GM21528 (cell line): ENCODE data around the gene FBN3.
"Not testable (repeated sequence)": the region's sequence is repeated elsewhere in the genome, so short reads cannot be mapped to it uniquely, and the experiment has no call there.

Source experiments
- ATAC-seq: cut with Tn5 transposase; IDR thresholded peaks from one replicate; pipeline ENCODE4 v1.9.1; 2021; ENCODE audit warnings: mild to moderate bottlenecking, moderate library complexity; ENCODE audit not compliant: unreplicated experiment, low FRiP score

Gene FBN3

DNA sequence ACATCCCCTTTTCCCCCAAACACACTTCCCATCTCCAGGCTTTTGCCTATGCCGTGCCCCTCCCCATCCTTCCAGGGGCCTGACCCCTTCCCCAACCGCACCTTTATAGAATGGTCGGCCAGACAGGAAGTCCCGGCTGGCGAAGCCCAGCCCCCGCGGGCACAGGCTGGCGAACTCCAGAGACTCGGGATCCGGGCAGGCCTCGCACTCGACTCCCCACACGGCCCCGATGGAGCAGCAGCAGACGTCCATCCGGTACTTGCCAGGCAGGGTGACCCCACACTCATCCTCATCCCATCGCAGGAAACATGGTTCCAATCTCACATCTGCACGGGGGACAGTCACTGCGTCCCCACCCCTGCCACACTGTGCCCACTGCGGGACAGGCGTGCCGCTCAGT is 25.7 kb downstream of the FBN3 start:
- no peak for ATAC-seq

DNA sequence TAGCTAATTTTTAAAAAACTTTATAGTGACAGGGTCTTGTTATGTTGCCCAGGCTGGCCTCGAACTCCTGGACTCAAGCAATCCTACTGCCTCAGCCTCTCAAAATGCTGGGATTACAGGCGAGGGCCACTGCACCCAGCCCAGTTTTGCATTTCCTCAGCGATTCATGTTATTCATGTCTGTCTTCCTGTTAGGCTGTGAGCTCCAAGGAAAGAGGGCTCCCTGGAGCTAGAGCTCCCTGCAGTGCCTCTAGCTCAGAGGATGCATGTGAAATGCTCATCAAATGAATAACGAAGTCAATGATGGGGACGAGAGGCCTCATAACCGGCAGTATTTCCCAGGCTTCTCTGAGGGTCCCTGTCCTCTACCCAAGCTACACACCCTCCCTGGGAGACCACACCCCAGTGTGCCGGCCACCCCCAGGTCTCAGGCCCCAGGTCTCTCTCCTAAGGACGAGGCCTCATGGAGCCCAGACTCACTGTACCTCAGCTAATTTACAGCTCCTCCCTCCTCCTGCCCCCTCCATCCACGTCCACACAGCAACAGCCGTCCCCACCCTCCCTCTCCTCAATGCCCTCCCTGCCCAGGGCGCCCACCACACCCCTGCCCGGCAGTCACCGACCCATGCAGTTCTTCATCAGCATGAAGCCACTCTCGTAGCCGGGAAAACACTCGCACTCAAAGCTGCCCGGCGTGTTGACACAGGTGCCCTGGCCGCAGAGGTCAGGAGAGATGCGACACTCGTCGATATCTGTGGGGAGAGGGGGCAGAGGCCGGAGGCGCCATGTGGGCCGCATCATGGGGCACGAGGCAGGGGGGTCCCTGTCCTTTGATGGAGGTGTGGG is 28.5 kb downstream of the FBN3 start:
- ATAC-seq: no peak

DNA sequence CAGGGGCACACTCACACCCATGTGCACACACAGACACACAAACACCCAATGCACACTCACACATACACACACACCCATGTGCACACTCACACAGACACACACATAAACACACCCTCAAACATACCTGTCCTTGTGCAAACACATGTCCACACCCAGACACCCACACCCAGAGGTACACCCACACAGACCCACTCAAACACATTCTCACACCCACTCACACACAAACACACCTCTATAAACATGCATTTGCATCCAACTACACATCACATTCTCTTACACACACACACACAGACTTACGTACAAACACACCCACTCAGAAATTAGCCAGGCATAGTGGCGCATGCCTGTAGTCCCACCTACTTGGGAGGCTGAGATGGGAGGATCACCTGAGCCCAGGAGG is 31.4 kb downstream of the FBN3 start:
- no peak for ATAC-seq

DNA sequence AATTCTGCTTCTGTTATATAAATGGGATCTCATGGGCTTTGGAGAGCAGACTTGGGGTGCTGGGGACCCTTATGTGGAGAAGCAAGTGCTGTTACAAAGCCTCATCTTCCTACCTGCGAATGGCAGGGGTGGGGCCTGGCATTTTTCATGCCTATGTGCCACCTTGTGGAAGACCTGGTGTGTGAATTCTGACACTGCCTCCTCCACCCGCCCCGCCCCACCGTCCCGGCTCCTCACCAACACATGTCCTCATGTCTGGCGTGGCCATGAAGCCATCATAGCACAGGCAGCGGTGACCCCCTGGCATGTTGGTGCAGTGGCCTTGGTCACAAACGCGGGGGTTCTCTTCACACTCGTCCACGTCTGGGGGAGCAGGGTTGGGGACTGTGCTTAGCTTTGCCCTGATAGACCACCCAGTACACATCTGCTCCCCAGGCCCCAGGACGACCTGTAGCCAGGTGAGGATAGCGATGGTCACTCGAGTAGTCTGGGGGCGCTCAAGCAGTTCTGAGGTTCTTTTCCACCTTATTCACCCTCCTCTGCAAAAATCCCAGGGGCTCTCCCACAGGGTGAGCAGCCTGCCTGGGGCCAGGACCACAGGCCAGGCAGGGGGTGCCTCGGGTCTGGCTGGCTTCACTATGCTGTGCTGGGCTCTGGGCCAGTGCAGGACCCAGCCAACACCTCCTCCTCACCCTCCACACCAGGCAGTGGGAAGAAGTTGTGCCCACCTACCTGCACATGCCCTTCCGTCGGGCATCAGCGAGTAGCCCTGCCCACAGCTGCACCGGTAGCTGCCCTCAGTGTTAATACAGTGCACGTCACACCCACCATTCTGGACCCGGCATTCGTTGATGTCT is 32.7 kb downstream of the FBN3 start:
- no peak for ATAC-seq

DNA sequence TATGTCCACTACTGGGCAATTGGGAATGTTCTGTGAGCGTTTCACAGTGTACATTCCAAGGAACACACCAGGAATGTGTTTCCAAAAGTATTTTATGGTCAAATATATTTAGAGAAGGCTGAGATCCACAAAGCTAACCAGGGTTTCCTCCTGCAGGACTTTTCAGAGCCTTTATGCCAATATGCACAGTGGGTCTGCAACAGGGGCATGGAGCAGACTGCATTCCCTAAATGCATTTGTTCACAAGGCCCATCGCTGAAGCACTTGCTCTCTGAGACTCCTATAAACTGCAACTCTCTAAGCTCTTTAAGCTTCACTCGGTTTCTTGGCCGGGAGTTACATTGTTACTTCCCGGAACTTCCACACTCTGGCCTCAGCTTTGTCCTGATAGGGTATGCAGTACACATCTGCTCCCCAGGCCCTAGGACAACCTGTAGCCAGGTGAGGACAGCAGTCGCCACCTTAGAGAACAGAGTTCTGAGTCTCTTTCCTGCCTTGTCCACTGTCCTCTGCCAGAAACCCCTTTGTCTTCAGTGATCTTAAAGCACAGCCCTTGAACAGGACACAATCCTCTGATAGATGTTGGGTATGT is 33.5 kb downstream of the FBN3 start:
- no peak for ATAC-seq

DNA sequence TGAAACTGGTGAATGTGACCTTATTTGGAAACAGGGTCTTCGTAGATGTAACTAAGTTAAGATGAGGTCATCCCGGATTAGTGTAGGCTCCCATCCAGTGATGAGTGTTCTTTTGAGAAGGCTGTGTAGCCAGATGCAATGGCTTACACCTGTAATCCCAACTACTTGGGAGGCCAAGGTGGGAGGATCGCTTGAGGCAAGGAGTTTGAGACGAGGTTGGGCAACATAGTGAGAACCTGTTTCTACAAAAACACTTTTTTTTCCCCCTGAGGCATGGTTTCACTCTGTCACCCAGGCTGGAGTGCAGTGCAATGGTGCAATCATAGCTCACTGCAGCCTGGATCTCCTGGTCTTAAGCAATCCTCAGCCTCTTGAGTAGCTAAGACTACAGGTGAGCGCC is 36.4 kb downstream of the FBN3 start:
- ATAC-seq: no peak

DNA sequence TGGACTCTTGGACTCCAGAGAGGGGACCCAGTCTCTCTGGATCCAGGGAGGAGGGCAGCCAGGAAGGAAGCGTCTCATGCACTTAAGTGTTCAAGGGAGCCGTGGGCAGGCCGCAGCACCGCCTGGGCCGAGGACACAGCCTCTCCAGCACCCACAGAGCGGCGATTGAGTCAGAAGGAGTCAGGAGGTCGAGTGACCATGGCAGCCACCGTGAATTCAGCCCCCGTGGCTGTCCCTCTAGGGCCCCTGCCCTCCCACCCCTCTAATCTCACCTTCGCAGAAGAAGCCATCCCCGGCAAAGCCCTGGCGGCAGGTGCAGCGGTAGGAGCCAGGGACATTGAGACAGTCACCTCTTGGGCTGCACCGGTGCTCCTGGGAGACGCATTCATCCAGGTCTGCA is 38.0 kb downstream of the FBN3 start:
- no peak for ATAC-seq

DNA sequence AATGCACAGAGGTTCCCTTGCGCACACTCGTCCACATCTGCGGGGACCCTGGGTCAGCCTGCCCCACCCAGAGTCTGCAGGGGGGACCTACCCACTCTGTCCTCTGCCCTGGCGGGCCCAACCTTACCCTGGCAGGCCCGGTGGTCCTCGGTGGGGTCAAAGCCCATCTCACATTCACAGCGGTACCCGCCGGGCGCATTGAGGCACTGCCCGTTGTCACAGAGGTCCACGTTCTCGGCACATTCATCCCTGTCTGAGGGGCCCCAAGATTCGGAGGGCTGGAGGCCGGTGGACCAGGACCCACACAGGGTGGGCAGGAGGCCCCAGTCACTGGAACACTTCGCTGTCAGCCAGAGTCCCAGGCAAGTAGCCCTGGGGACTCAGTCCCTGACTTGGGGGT is 38.5 kb downstream of the FBN3 start:
- ATAC-seq: no peak

DNA sequence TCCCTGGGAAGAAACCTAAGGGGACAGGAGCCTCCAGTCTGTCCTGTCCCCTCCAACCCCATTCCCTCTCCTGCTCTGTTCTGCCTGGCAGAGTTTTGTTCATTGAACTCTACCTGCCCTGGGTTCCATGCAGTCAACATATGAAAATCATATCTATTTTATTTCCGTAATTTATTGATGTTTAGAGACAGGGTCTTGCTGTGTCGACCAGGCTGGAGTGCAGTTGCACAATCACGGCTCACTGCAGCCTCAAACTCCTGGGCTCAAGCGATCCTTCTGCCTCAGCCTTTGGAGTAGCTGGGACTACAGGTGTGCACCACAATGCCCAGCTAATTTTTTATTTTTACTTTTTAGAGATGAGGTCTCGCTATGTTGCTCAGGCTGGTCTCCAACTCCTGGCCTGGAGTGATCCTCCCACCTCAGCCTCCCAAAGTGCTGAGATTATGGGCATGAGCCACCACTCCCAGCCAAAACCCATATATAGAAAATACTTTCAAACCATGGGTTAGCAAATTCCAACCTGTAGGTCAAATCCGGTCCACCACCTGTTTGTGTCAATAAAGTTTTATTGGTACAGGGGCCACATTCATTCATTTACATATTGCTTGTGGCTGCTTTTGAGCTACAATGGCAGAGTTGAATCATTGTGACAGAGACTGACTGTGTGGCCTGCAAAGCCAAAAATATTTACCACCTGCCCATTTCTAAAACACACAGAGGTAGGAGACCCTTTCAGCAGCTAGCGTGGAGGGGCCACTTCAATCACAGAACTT is 39.3 kb downstream of the FBN3 start:
- ATAC-seq: no peak

DNA sequence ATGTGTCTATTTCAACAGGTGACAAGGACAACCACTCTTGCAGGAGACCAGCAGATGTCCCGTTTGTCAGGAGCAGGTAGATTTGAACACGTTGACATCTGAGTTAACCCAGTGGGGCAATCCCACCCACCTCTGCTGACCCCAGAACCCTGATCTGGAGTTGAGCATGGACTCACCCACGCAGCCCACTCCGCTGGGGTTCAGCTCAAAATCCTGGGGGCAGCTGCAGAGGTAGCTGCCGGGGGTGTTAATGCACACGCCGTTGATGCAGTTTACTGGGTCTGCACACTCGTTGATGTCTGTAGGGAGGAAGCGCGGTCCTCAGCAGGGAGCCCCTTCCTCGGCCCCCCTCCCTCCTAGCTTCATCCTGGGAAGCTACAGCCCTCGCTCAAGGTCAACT is 39.9 kb downstream of the FBN3 start:
- ATAC-seq: no peak

DNA sequence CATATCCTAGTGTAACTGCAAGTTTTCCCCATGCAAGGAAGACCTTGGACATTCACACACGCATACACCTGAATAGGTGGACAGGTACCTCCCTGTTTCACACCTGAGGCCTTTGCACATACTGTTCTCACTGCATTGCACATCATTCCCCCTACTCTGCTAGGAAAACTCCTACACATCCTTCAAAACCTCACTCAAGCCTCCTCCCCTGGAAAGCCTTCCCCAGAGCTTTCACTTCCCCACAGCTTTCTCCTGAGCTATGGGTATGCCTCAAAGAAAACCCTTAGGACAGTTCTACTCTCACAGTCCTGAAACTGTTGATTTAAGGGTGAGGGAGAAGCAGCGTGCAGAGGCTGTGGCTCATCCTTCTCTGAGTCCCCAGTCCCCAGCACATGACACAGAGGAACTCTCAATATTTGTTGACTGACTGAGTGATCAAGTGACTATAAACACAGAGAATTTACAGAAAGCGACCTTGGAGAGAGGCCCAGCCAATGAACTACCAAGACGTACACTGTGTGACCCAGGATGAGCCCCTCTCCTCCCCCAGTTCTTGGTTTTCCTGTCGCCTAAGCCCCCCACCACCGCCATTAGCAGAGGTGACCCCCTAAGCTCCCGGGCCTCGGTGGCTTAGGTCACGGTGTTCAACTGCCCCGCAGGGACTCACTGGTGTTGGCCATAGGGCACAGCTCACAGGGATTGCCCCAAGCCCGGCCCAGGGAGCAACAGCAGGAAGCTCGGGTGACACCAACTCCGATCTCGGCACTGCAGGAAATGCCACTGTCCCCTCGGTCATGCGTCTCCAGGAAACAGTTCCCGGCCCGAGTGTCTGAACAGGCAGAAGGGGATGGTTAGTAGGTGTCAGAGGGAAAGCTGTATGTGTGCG is 40.6 kb downstream of the FBN3 start:
- no peak for ATAC-seq

DNA sequence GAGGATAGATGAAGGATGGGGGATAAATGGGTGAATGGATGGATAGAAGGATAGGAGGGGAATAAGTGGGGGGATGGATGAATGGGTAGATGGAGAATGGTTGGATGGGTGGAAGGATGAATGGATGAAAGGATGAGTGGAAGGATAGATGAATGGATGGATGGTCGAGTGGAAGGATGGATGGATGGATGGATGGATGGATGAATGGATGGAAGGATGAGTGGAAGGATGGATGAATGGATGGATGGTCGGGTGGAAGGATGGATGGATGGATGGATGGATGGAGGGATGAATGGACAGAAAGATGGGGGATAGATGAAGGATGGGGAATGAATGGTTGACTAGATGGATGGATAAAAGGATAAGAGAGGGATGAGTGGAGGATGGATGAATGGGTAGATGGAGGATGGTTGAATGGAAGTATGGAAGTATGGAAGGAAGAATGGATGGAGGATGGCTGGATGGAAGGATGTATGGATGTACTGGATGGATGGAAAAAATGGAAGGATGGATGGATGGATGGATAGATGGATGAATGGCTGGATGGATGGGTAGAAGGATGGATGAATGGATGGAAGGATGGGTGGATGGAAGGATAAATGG is 42.0 kb downstream of the FBN3 start:
- ATAC-seq: no peak

DNA sequence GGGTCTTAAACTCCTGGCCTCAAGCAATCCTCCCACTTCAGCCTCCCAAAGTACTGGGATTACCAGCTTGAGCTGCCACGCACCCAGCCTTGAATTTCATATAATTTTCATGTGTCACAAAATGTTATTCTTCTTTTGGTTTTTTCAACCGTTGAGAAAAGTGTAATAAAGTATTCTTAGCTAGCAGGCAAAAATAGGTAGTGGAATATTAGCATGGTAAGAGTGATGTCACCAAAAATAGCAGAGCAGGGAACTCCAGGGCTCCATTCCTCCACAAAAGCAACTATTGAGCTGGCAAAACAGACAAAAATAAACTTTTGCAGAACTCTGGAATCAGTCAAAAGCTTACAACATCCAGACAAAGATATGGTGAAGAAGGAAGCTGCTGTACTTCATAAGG is 43.9 kb downstream of the FBN3 start:
- no peak for ATAC-seq

DNA sequence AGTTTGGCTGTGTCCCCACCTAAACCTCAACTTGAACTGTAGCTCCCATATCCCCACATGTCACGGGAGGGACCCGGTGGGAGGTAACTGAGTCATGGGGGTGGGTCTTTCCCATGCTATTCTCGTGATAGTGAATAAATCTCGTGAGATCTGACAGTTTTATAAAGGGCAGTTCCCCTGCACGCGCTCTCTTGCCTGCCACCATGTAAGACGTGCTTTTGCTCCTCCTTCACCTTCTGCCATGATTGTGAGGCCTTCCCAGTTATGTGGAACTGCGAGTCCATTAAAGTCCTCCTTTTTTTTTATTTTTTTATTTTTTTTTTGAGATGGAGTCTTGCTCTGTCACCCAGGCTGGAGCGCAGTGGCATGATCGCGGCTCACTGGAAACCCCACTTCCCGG is 47.5 kb downstream of the FBN3 start:
- ATAC-seq: not testable (repeated sequence)

DNA sequence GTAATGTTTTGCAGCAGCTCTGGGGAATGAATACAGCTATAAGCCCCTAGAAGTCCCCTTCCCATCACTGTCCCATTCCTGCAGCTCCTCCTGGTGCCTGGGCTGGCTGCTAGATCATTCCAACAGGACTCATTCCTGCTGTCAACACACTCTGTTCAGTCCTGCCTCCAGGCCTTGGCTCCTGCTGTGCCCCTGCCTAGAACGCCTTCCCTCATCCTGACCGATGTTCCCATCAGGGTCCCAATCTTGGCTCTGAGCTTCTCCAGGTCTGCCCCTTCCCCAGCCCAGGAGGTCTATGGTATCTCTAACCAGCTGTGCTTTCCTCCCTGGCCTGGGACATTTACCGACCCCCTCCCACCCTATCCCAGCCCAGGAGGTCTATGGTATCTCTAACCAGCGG is 48.1 kb downstream of the FBN3 start:
- no peak for ATAC-seq

DNA sequence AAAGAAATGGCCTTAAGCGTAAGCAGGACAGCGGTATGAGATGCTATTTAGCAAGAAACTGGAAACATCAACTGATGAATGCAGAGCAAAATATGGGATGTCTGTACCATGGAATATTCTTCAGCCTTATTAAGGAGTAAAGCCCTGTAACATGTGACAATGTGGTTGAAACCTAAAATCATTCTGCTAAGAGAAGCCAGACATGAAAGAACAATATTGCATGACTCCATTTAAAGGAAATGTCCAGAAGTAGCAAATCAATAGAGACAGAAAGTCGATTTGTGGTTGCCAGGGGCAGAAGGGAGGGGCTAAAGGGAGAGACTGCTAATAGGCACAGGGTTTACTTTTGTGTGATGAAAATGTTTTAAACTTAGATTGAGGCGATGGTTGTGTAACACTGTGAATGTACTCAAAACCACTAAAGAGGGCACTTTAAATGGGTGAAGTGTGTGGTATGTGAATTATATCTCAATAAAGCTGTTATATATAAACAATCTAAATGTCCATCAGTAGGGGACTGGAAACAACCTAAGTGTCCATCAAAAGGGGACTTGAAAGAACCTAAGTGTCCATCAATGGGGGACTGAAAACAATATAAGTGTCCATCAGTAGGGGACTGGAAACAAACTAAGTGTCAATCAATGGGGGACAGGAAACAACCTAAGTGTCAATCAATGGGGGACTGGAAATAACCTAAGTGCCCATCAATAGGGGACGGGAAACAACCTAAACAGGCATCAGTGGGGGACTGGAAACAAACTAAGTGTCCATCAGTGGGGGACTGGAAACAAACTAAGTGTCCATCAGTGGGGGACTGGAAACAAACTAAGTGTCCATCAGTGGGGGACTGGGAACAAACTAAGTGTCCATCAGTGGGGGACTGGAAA is 51.5 kb downstream of the FBN3 start:
- ATAC-seq: no peak

DNA sequence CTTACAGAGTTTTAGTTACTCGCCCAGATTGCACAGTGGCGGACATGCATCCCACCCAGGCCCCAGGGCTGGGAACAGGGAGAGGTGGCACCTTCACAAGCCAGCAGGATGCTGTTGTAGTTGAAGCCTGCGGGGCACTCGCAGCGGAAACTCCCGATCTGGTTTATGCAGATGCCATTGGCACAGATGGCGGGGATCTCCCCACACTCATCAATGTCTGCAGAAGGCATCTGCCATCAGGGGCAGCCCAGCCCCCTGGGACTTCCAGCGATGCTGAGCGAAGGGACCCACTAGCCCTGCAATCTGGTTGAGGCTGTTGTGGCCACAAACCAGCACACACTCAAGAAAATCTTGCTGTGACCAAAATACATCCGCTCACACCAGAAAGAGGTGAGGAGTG is 52.2 kb downstream of the FBN3 start:
- ATAC-seq: no peak

DNA sequence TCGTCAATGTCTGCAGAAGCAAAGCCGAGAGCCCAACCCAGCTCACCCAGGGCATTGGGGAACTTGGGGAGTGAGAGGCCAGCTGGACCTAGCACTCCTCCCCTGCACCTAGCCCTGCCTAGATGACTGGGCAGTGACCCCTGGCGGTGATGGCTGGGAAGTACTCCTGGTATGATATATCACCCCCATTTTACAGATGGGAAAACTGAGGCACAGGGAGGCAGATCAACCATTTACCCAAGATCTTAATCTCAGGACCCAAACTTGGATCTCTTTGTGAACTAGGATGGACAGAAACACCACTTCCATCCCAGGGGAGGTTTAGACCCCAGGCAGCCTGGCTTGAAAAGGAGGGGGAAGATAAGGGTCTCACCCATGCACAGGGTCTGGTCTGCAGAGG is 53.3 kb downstream of the FBN3 start:
- no peak for ATAC-seq
